Measurements from ENCODE around the gene SCFD2. TPM values are rescaled to one million over a fixed set of nuclear protein-coding genes. Genes with fewer than 3 reads are reported as not detected.

The SCFD2 gene
- polyA plus RNA-seq, 2 of the 4 experiments (the other 2 are of a cell fraction) = 7.6 to 10.8 TPM

DNA sequence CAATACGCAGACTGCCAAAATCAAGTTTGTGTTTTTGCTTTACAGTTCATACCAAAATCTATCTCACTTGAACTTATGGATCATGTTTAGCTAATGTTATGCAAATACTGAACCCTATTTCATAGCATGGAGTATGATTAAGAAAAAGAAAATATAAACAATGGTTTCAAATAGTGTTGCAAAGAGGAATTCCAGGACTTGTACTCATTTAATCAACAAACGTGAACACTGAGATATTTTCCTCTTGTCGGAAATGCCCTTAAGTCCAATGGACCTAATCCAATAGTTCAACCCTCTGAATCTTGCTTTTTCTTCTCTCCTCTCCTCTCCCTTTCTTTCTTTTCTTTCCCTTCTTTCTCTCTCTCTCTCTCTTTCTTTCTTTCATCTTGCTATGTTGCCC lies 473.0 kb downstream of the SCFD2 start:
- ChIA-PET CTCF (interaction anchor here (0.6 kb wide), 1 partner anchor 26 kb away, joined by 3 read pairs; no protein-coding TSS in a partner anchor), POLR2A (no interaction called here)
- TF ChIP-seq, protein P1, sequence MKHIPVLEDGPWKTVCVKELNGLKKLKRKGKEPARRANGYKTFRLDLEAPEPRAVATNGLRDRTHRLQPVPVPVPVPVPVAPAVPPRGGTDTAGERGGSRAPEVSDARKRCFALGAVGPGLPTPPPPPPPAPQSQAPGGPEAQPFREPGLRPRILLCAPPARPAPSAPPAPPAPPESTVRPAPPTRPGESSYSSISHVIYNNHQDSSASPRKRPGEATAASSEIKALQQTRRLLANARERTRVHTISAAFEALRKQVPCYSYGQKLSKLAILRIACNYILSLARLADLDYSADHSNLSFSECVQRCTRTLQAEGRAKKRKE (CRISPR knock-in tag; IDR thresholded peaks at IDR 0.05; ENCODE audit: low read depth) = no peak
- TF ChIP-seq SREBF2 (IDR thresholded peaks at IDR 0.05) = no peak
- no peak for TF ChIP-seq CEBPB (IDR thresholded peaks at IDR 0.05)
- no peak for TF ChIP-seq ZFP36 (IDR thresholded peaks at IDR 0.05; ENCODE audit: borderline replicate concordance, partially characterized antibody)
- TF ChIP-seq POLR2AphosphoS2 (conservative IDR thresholded peaks at IDR 0.05; ENCODE audit: low read length) = no peak
- TF ChIP-seq MYC (IDR thresholded peaks at IDR 0.05; ENCODE audit: borderline replicate concordance, low read length) = no peak
- no peak for TF ChIP-seq FOSB (CRISPR knock-in tag; IDR thresholded peaks at IDR 0.05)
- TF ChIP-seq SMC3 (IDR thresholded peaks at IDR 0.05) = no peak
- TF ChIP-seq HEYL (CRISPR knock-in tag; IDR thresholded peaks at IDR 0.05) = no peak
- Histone ChIP-seq H3K4me3 (no peak overlapping the region), H3K9me3 (no peaks in the 10 kb centered on the region), H3K4me2 (no peak overlapping the region), H3K4me1 (no peaks in the 10 kb centered on the region), H3K27ac (no peak overlapping the region)
- FAIRE-seq (no peak), DNase-seq (ENCODE audit: low read depth in 1 of 2, low spot score in 1 of 2) (no peak), ATAC-seq (no peak)
- WGBS (ENCODE audit: missing lambda C conversion rate) = 78% methylated on average over 3 of the region's 3 CpGs

DNA sequence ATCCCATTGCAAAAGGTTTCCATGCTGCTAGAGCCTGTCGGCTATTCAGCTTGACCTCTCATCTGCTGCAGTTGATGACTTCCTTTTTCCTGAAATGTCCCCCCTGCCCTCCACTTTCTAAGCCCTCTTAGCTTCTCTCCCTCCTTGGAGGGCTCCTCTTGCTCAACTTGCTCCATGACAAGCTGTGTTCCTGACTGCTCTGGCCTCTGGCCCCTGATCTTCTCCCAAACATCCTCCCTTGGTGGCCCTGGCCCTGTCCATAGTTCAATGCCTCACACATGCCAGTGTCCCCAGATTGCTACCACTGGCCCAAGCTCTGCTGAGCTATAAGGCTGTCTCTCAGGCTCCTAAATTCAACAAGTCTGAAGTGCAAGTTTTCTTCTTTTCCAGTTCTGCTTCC lies 474.1 kb downstream of the SCFD2 start:
- 100% methylated on average over 1 of the region's 1 CpG for WGBS (ENCODE audit: missing lambda C conversion rate)
- Histone ChIP-seq H3K9me3 (no peaks in the 10 kb centered on the region), H3K4me2 (no peak overlapping the region), H3K27ac (no peak overlapping the region), H3K4me1 (no peaks in the 10 kb centered on the region), H3K4me3 (no peak overlapping the region)
- TF ChIP-seq, protein P2, sequence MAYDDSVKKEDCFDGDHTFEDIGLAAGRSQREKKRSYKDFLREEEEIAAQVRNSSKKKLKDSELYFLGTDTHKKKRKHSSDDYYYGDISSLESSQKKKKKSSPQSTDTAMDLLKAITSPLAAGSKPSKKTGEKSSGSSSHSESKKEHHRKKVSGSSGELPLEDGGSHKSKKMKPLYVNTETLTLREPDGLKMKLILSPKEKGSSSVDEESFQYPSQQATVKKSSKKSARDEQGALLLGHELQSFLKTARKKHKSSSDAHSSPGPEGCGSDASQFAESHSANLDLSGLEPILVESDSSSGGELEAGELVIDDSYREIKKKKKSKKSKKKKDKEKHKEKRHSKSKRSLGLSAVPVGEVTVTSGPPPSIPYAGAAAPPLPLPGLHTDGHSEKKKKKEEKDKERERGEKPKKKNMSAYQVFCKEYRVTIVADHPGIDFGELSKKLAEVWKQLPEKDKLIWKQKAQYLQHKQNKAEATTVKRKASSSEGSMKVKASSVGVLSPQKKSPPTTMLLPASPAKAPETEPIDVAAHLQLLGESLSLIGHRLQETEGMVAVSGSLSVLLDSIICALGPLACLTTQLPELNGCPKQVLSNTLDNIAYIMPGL (CRISPR knock-in tag; IDR thresholded peaks at IDR 0.05; ENCODE audit: borderline replicate concordance) = no peak
- TF ChIP-seq BHLHE40 (IDR thresholded peaks at IDR 0.05; ENCODE audit: low read depth, low read length) (no peak), NFE2L2 (conservative IDR thresholded peaks at IDR 0.05; ENCODE audit: low read length) (no peak), CEBPB (IDR thresholded peaks at IDR 0.05) (no peak), RCOR1 (IDR thresholded peaks at IDR 0.05; ENCODE audit: low read depth, low read length) (no peak), FOSL2 (IDR thresholded peaks at IDR 0.05) (no peak), FOSL2 (CRISPR knock-in tag; IDR thresholded peaks at IDR 0.05) (no peak), KDM5A (IDR thresholded peaks at IDR 0.05) (no peak), HOXB13 (CRISPR knock-in tag; IDR thresholded peaks at IDR 0.05; ENCODE audit: low read depth) (no peak), HEYL (CRISPR knock-in tag; IDR thresholded peaks at IDR 0.05) (no peak), HDAC2 (IDR thresholded peaks at IDR 0.05) (no peak), PHF8 (IDR thresholded peaks at IDR 0.05; ENCODE audit: borderline replicate concordance, low read depth) (no peak), RFX5 (IDR thresholded peaks at IDR 0.05) (no peak), MAFK (IDR thresholded peaks at IDR 0.05; ENCODE audit: partially characterized antibody) (no peak), MAZ (IDR thresholded peaks at IDR 0.05; ENCODE audit: borderline replicate concordance, low read depth, low read length) (no peak), POLR2A (IDR thresholded peaks at IDR 0.05; ENCODE audit: low read length) (no peak), ZC3H11A (IDR thresholded peaks at IDR 0.05) (no peak)
- TF ChIP-seq, protein P3, sequence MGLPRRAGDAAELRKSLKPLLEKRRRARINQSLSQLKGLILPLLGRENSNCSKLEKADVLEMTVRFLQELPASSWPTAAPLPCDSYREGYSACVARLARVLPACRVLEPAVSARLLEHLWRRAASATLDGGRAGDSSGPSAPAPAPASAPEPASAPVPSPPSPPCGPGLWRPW (IDR thresholded peaks at IDR 0.05) = no peak
- TF ChIP-seq, protein P4, sequence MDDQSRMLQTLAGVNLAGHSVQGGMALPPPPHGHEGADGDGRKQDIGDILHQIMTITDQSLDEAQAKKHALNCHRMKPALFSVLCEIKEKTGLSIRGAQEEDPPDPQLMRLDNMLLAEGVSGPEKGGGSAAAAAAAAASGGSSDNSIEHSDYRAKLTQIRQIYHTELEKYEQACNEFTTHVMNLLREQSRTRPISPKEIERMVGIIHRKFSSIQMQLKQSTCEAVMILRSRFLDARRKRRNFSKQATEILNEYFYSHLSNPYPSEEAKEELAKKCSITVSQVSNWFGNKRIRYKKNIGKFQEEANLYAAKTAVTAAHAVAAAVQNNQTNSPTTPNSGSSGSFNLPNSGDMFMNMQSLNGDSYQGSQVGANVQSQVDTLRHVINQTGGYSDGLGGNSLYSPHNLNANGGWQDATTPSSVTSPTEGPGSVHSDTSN (IDR thresholded peaks at IDR 0.05) = no peak
- TF ChIP-seq, protein P5, sequence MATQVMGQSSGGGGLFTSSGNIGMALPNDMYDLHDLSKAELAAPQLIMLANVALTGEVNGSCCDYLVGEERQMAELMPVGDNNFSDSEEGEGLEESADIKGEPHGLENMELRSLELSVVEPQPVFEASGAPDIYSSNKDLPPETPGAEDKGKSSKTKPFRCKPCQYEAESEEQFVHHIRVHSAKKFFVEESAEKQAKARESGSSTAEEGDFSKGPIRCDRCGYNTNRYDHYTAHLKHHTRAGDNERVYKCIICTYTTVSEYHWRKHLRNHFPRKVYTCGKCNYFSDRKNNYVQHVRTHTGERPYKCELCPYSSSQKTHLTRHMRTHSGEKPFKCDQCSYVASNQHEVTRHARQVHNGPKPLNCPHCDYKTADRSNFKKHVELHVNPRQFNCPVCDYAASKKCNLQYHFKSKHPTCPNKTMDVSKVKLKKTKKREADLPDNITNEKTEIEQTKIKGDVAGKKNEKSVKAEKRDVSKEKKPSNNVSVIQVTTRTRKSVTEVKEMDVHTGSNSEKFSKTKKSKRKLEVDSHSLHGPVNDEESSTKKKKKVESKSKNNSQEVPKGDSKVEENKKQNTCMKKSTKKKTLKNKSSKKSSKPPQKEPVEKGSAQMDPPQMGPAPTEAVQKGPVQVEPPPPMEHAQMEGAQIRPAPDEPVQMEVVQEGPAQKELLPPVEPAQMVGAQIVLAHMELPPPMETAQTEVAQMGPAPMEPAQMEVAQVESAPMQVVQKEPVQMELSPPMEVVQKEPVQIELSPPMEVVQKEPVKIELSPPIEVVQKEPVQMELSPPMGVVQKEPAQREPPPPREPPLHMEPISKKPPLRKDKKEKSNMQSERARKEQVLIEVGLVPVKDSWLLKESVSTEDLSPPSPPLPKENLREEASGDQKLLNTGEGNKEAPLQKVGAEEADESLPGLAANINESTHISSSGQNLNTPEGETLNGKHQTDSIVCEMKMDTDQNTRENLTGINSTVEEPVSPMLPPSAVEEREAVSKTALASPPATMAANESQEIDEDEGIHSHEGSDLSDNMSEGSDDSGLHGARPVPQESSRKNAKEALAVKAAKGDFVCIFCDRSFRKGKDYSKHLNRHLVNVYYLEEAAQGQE (IDR thresholded peaks at IDR 0.05) = no peak
- DNase-seq (ENCODE audit: low read depth in 1 of 2, low spot score in 1 of 2) (no peak), ATAC-seq (no peak), FAIRE-seq (no peak)
- POLR2A ChIA-PET = no interaction called here
- CTCF ChIA-PET = no interaction called here
